GM10266 (cell line): Measurements from ENCODE around the gene INPP5D.

ENCODE experiments used
- DNase-seq: peaks from one replicate; pipeline ENCODE4 v3.0.0; 2012; ENCODE audit errors: extremely low spot score
- TF ChIP-seq, protein P1 (sequence below): IDR thresholded peaks from 2 replicates; pipeline ENCODE4 v1.5.1; 2012; ENCODE audit warnings: mild to moderate bottlenecking, low read depth; ENCODE audit not compliant: control insufficient read depth, insufficient read depth; ENCODE audit errors: missing control alignments

Gene INPP5D

DNA sequence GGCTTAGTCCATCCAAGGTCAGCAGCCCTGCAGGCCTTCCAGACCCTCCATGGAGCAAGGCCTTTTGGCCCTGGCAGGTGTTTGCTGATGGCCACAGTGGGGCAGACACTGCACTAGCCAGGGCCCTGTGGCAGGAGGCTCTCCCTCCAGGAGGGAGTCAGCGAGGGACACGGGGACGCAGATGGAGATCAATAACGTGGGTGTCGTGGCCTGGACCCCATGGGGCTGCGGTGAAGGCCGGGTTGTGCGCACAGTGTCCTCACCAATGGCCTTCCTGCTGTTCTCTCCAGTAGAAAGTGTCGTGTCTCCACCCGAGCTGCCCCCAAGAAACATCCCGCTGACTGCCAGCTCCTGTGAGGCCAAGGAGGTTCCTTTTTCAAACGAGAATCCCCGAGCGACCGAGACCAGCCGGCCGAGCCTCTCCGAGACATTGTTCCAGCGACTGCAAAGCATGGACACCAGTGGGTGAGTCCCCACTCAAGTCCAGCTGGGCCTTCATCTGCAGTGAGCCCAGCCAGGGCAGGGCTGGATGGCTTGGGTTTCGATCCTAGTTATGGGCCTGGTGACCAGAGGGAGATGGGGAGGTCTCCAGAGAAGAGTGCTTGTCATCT lies 65.4 kb downstream of the INPP5D start:
- DNase-seq = no peak
- TF ChIP-seq, protein P1, sequence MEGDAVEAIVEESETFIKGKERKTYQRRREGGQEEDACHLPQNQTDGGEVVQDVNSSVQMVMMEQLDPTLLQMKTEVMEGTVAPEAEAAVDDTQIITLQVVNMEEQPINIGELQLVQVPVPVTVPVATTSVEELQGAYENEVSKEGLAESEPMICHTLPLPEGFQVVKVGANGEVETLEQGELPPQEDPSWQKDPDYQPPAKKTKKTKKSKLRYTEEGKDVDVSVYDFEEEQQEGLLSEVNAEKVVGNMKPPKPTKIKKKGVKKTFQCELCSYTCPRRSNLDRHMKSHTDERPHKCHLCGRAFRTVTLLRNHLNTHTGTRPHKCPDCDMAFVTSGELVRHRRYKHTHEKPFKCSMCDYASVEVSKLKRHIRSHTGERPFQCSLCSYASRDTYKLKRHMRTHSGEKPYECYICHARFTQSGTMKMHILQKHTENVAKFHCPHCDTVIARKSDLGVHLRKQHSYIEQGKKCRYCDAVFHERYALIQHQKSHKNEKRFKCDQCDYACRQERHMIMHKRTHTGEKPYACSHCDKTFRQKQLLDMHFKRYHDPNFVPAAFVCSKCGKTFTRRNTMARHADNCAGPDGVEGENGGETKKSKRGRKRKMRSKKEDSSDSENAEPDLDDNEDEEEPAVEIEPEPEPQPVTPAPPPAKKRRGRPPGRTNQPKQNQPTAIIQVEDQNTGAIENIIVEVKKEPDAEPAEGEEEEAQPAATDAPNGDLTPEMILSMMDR = no peak

DNA sequence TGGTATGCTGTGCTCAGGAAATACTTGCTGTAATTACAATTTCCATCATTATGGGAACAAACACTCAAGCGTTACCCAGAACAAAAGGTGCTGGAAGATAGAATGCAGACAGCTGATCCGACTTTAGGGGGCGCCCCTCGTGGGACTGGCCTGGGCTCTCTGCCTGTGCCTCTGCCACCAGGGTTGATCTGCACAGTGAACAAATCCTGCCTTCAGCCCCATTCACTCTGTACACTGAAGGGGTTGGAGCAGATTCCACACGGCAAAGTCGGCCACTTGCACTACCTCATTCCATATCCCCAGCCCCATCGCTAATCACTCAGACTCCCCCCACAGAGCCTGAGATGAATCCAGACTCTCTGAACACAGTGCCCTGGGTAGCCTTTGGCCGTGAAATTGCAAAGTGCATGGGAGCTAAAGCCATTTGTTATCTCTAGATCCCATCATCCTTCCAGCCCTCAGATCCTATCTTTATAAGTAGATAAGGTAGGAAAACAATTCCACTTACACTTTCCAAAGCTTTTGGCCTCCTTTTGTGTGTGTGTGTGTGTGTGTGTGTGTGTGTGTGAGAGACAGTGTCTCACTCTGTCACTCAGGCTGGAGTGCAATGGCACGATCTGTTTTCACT lies 69.3 kb downstream of the INPP5D start:
- no peak for DNase-seq
- TF ChIP-seq, protein P1 = no peak

DNA sequence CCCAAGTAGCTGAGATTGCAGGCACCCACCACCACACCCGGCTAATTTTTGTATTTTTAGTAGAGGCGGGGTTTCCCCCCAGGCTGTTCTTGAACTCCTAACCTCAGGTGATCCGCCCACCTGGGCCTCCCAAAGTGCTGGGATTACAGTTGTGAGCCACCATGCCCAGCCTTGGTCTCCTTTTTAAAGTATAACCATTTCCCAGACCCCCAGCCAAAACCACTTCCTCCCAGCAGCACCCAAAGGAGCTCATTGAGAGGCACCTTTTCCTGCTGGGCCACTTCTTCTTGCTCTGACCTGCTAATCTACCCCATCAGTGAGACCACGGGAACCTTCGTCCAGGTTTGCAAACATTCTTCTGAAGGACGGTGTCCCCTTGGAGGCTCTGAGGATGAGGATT lies 69.9 kb downstream of the INPP5D start:
- TF ChIP-seq, protein P1 = no peak
- DNase-seq = no peak

DNA sequence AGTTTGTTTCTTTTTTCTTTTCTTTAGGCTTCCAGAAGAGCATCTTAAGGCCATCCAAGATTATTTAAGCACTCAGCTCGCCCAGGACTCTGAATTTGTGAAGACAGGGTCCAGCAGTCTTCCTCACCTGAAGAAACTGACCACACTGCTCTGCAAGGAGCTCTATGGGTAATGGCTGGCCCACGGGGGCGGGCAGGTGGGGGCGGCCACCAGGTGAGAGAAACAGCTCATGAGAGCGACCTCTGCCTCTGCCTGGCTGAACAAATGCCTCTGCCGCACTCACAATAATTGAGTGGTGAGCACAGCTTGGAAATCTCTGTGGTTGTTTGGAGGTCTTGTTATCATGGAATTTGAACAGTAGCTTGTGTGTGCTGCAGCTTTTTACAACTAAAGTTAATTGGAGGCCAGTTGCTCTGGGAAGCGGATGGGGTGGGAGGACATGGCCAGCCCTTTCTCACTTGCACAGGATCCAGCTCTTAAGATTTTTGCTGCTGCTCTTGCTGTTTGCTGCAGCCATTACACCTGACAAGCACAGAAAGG lies 70.4 kb downstream of the INPP5D start:
- TF ChIP-seq, protein P1 = no peak
- DNase-seq = no peak

DNA sequence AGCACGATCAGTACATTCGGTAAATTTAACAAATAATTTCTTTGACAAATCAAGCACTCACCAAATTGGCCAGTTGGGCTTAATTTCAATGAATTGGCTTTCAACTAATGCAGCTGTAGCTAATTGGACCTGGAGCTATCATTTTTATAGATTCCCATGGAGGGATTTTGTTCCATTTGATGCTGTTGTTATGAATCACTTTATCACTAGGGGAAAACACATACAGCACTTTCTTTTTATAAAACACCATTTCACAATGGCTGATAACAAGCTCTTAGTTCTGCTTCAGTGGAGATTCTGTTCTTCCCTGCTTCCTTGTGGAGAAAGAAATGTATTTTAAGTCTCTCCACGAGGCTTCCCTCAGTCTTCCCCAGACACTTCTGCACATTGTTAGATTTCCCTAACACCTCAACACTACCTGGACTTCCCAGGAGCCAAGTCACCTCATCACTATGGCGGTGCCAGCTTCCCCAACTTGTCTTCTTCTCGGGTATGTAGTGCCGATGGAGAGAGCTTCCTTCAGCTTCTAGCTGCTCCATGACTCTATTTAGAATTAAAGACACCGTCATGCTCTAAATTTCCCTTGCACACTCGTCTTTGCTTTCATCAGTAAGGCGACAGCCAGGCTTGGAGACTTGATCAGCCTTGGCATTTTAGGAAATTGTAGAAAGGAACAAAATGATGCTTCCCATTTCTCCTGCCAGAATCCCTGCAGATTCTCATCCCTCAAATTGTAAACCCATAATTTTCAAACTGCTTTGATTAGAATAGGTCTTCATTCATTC lies 72.0 kb downstream of the INPP5D start:
- TF ChIP-seq, protein P1 = no peak
- no peak for DNase-seq

DNA sequence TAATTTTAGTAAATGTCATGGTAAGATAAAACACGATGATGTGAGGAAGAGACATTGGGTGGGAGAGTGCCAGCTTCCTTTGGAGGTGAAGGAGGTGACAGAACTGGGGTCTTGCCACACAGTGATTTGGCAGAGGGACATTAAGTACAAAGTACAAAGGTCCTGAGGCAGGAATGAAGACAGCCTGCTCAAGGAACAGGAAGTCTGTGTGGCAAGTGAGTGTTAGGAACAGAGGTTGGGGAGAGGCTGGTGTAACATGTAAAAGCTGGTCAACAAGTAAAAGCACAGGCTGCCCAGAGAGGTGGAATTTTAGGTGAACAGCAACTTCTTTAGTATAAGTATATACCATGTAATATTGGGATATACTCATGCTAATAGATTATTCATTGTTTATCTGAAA lies 73.1 kb downstream of the INPP5D start:
- DNase-seq = no peak
- TF ChIP-seq, protein P1 = no peak

DNA sequence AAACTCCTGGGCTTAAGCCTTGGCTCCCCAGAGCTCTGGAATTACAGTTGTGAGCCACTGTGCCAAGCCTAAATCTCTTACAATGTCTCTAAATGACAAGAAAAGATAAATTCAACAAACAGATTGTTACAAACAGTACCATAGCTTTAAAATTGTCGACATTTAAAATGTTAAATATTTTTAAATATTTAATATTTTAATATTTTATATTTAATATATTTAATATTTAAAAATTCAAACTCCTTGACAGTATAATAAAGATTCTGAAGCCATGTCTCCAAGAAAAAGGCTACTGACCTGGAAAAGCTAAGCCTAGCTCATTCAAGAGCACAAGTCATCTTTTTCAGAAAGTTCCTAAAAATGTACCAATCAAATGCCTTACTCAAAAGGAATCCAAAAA lies 75.3 kb downstream of the INPP5D start:
- no peak for DNase-seq
- TF ChIP-seq, protein P1 = no peak
